RPMI8226 (cell line): ENCODE data around the gene SNTB2.
"Not testable (repeated sequence)": the region's sequence is repeated elsewhere in the genome, so short reads cannot be mapped to it uniquely, and the experiment has no call there.

Experiments
- DNase-seq: peaks from one replicate; pipeline ENCODE4 v3.0.0-alpha.2; 2015

The SNTB2 gene

DNA sequence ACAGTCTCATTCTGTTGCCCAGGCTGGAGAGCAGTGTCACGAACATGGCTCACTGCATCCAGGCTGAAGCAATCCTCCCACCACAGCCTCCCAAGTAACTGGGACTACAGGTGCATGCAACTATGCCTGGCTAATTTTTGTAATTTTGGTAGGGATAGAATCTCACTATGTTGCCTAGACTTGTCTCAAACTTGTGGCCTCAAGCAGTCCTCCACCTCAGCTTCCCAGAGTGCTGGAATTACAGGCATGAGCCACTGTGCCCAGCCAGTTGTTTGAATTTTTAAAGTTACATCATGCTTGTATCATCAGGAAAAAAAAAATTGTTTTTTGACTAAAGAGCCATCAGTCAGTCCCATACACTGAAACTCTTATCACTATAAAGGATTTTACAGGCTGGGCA, 107.1 kb downstream of the SNTB2 start:
- no peak for DNase-seq

DNA sequence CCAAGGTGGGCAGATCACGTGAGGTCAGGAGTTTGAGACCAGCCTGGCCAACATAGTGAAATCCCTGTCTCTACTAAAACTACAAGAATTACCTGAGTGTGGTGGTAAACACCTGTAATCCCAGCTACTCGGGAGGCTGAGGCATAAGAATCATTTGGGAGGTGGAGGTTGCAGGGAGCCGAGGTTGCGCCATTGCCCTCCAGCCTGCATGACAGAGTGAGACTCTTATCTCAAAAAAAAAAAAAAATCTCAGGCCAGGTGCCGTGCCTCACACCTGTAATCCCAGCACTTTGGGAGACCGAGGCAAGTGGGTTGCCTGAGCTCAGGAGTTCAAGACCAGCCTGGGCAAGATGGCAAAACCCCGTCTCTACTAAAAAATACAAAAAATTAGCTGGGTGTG, 109.8 kb downstream of the SNTB2 start:
- DNase-seq = not testable (repeated sequence)

DNA sequence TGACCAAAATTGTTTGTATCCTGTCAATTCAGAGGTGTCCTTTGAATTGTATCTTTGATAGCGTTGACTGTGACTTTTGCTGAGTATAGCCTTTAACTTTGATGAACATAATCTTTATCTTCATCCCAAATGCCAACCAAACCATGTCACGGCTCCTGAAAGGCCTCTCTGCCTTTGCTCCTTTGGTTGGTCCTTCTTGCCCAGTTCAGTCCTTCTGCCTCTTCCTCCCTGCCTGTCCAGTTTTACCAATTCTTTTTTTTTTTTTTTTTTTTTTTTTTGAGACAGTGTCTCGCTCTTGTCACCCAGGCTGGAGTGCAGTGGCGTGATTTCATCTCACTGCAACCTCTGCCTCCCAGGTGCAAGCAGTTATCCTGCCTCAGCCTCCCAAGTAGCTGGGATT, 111.3 kb downstream of the SNTB2 start:
- no peak for DNase-seq

DNA sequence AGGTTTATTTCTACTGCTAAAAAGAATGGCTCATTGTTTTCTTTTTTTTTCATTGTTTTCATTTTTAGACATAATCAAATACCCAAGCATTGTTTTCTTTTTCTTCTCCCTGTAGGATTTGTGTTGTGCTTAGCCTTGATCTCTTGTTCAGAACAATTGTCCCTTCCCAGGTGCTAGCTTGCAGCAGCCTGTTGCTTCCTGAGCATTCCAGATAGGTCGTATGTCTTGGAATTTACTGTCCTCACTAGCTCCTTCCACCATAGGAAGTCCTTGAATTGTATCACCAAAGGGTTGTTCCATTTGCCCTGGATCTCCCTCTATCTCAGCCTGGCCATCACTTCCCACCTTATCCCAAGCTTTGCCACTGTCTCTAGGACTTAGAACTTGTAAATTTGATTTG, 114.2 kb downstream of the SNTB2 start:
- no peak for DNase-seq

DNA sequence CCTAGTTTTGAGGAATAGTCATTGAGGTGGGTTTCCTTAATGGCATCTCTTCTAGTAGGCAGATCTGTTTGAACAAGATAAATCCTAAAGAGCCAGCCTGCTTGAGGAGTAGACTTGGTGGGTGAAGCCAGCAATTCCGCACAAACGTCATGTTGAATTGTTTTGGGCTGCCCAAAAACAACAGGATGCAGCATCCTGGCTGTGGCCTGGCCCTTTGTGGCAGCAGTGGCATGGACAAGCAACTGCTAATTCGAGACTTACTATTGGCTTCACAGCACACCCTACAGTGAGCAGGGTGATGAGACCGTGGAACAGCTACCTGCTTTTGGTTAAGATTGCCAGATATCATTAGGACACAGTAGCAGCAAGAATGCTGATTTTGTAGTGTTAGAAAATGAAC, 114.9 kb downstream of the SNTB2 start:
- DNase-seq = no peak

DNA sequence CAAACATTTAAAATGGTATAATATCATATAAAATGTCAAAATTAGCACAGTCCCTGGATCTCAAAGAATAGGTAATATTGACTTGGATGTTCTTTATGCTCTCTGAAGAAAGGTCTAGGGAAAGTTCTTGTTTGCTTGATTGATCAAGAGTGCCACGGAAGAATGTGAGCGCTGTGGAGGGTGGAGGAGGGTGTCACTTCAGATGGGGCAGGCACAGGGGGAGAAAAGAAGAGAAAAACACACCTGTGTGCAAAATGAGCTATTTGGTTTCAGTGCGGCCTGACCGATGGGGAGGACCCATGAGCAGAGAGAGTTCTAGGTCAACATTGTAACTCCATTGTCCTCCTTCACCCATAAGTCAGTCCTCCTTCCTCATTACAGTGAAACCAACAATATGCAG, 115.3 kb downstream of the SNTB2 start:
- no peak for DNase-seq

DNA sequence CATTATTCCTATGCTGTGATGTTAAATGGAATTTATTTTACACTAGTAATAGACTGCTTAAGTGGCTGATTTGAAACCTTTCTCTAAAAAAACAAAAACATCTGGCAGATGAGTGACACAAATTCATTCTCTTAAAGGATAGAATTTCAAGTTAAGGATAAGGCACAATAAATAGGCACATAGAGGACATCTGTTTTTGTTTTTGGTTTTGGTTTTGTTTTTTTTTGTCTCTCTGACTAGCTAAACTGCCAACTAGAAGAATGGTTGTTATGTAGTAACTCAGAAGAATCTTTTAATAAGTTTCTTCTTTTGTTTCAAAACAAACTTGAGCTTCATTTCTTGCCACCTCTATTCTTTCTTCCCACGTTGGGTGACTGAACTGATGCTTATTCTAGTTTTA, 119.1 kb downstream of the SNTB2 start:
- DNase-seq = no peak

DNA sequence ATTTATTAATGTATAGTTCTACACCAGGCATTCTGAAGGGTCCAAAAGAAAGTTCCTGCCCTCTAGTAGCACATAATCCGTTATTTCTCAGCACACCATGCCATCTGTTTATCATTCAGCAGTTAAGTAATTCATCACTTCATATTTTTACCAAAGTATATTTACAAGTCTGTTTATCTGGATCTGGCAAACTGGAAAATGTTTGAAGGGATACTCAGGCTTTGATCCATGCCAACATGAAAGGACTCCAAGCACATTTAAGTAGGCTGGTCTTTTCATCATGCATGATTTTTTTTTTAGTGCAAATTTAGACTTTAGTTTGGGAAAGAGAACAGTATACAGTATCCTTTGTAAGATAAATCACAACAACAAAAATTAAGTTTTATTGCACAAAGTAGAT, 120.1 kb downstream of the SNTB2 start:
- DNase-seq = no peak

DNA sequence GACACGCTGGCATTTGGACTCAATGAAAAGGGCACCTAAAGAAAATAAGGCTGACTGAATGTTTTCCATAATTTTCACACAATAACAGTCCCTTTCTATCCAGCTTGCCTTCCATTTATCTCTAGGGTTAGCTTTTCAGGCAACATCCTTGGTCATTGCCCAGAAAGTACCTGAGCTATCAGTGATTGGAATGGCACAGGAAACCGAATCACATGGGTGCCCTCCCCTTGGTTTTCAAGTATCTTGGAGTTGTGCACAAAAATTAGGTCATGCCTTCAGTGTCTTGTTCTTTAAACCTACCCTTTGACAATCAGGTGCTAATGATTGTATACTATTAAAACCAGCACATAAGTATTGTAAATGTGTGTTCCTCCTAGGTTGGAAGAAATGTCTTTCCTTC, 120.9 kb downstream of the SNTB2 start:
- no peak for DNase-seq

DNA sequence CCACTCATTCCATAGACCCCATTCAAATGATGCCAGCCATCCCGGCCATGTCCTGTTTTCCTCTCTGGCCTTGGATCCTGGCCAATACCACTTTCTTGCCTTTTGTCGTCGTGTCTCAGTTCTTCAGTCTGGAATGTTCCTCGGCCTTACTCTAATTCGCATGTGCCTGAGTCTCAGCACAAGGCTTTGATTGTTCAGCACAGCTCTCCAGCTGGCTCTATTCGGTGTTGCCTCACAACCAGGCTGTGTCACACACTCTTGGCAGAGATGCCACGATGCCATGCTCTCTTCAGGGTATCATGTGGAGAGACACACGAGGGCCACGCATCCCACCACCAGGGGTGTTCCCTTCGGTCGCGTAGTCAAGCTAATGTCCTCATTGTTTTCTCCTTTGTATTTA, 122.4 kb downstream of the SNTB2 start:
- no peak for DNase-seq

DNA sequence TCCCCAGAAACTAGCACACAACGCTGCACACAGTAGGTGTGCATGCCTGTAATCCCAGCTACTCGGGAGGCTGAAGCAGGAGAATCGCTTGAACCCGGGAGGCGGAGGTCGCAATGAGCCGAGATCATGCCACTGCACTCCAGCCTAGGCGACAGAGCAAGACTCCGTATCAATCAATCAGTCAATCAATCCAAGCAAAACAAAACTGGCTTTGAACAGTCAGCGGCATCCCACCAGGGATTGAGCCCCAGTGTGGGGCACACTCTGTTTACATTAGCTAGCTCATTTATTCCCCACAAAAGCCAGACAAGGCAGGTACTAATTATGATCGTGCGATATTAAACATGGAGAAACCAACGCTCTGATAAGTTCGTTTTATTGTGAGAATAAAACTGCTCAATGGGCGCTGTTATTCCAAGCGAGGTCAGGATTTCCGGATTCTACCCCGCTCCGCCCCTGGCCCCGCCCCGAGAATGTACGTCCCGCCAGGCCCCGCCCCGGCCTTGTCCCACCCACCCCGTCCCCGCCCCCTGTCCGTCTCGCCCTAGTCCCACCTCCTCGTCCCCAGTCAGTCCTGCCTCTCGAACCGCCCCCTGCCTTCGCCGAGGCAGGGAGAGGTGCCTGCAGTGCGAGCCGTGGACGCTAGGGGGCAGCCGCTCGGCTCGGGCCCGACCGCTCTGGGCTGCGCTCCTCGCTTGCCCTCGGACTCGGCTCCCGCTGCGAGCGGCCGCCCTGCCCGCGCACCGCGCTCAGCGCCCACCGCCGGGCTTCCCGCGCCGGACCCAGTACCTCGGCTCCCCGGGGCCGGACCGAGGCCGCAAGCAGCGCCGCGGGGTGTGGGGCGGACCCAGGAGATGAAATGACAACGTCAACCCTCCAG, 123.9 kb downstream of the SNTB2 start, which contains the start of gene VPS4A:
Gene VPS4A, plus strand, starts transcription at position 698 of the 880 bp plus-strand sequence. Its CDS starts 162 bp downstream, at position 860.
- peak; percentile 98 for DNase-seq

DNA sequence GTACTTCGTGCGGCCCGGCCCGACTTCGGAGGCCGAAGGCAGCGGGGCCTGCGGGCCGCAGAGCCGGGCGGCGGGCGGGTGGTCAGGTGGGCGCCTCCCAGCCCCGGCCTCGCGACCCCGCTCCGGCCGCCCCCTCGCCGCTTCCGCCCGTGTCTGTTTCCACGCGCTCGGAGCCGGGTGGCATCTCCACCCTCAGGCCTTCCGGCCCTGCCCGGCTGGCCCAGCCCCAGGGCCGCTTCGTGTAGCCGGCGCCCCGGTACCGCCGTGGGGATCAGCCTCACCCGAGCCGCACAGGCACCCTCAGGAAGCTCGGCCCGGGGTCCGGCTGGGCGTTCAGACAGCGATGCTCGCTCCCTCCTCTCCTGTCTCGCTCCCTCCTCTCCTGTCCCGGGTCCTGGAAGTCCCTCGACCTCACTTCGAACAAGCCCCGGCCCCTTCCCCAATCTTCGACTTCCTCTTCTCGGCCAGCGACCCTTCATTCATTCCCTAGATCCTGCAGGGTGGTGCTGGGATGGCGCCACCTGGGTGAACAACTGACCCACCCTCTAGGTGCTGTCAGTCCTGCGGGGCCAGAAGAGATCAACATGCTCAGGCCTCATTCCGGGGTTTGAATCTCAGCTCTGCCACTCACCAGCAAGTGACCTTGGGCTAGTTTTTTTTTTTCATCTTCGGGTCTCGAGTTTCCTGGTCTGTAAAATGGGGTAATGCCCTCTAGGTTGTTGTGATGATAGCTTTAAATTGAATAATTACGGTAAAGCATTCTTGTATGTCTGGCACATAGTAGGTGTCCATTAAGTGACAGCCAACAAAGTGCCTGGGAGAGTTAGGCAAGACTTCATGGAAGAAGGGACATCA, 124.8 kb downstream of the SNTB2 start:
- DNase-seq = peak; percentile 67

DNA sequence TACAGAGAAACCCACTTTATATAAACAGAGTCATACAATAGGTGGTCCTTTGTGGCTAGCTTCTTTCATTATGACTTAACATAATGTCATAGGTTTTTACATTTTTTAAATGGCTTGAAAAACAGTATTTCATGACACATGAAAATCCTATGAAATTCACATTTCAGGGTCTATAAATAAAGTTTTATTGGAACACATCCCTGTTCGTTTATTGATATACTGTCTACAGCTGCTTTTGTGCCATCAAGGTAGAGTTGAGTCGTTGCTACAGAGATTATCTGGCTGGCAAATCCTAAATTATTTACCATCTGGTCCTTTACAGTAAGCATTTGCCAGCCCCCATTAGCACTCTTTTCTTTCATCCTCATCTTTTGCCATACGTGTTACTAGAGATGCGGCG, 126.5 kb downstream of the SNTB2 start:
- DNase-seq = no peak

DNA sequence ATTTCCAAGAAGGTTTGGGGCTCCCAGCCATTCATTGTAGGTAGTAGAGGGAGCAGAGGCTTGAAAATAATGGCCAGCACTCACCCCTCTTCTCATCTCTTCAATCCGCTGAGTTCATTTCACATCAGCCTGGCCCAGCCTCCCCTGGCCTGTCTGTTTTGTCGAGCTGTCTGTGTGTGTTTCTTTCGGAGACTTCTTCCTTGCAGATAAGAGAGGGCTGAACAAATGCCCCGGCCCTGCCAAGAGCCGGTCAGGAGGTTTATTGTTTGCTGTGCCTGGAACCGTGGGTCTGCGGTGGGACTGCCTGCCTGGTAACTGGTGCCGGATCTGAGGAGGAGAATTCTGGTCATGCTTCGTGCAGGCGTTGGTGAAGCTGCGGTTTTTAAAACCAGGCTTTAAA, 127.6 kb downstream of the SNTB2 start:
- DNase-seq = no peak

DNA sequence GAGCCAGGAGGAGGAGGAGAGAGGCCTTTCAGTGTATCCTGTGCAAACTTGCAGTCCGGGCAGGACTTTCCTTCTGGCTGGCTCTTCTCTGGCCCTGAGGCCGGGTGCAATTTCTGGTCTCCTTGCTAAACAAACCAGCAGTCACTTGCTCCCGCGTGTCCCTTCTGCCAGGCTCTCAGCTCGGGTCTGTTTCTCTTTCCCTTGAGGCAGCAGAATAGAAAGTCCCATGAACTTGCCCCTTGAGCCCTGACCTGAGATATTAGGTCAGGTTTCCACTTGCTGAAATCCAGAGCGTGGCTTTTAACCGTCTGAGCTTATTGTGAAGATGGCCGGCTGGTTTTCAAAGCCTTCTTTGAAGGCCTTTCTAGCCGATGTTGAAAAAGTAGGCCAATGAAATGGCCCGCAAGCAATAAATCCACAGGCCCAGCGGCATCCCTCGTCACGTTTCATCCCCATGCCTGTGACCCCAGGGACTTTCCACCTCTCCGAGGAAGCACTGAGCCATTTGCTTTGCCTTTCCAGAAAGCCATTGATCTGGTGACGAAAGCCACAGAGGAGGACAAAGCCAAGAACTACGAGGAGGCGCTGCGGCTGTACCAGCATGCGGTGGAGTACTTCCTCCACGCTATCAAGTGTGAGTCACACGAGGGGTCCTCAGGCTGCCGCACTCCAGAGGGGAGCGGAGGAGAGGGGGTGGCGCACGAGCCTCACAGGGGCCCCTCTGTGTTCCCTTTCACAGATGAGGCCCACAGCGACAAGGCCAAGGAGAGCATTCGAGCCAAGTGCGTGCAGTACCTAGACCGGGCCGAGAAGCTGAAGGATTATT, 128.7 kb downstream of the SNTB2 start:
- DNase-seq = no peak

DNA sequence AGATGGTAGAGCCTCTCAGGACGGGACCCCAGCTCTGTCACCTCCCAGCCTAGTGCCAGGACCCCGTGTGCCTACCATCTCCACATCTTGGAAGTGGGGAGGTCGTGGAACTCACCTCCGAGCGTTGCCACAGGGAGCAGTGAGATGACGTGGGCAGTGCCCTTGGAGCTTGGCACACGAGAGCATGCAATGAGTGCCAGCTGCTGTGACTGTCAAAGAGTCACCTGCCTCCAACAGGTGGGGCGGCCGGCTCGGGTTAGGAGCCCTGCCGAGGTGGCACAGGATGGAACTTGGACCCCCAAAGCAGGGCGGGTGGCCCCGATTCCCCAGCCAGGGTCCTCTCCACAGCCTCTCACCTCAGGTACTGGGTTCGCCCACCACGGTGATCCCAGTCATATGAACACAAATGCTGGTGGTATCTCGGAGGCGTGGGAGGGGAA, 129.7 kb downstream of the SNTB2 start:
- no peak for DNase-seq

DNA sequence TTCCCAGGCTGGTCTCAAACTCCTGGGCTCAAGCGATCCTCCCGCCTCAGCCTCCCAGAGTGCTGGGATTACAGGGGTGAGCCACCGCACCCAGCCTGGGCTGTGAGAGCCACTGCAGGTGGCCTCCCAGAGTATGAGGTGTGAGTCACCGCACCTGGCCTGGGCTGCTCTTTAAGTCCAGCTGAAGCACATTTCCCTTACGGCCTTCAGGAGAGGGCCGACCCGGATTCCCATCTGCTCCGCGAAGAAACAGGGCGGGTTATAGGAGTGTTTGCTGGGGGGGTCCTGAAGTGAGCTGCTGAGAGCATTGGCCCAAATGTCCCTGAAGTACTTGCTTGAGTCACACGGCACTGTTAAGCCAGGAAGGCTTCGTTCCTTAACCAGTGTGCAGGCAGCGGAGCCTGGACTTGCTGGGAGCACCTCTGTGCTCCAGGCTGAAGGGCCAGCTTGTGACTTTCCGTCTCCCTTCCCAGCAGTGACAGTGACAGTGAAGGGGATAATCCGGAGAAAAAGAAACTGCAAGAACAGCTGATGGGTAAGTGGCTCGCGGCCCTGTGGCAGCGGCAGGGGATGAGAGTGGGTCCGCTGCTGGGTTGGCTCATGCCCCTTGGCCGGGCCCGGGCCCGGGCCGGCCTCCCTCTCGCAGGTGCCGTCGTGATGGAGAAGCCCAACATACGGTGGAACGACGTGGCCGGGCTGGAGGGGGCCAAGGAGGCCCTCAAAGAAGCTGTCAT, 131.4 kb downstream of the SNTB2 start:
- DNase-seq = no peak

DNA sequence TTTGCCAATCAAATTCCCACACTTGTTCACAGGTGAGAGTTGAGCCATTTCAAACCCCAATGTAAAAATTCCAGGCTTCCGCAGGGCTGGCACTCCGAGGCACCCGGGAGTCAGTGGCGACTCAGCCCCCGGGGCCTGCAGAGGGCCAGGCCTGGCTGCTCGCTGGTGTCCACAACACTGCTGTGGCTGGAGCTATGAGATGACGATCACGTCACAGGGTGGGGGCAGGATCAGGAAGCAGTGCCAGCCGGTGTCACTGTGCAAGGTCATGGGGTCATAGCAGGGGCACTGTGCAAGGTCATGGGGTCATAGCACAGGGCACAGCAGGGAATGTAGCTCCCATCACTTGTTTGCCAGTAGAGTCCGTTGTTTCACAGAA, 131.9 kb downstream of the SNTB2 start:
- DNase-seq = no peak

DNA sequence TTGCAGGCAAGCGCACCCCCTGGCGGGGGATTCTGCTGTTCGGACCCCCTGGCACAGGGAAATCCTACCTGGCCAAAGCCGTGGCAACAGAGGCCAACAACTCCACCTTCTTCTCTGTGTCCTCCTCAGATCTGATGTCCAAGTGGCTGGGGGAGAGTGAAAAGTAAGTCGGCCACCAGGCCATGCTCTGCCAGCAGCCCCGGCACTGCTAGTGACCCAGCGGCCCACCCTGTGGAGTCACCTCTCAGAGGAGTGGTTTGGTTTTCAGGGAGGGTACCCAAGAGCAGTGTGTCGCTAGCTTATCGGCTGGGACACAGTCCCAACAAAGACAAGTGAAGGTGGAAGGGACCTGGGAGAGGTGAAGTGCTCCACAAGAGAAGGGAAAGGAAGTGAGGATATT, 132.4 kb downstream of the SNTB2 start:
- DNase-seq = no peak

DNA sequence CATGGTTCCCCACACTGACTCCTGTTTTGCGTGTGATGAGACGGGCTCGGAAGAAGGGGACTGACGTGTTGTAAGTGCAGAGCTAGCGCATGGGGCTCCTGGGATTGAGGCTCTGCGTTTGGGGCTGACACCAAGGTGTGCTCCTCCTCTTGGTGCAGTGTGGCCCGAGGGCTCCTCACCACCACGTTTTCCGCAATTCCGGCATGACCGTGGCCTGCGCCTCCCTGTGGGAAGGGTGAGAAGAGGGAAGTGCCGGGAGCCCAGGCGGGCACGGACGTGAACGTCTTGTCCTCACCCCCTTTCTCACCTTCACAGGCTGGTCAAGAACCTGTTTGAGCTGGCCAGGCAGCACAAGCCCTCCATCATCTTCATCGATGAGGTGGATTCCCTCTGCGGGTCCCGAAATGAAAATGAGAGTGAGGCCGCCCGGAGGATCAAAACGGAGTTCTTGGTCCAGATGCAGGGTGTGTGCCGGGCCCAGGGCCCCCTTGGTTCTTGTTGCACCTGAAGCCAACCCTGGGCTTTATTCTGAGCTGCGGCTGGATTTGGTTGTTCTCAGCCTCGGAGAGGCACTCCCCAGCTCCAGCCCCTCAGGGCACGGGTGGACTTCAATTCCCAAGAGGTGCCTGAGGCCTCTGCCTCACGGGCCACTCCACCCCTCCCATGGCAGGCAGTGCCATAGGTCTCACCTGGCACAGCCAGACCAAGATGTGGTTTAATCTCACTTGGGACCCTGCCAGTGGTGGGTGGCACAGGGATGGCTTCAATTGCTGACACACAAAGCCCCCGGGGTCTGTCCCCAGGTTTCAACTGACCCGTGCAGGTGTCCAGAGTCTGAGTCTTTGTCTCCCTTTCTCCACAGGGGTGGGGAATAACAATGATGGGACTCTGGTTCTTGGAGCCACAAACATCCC, 133.1 kb downstream of the SNTB2 start:
- DNase-seq = no peak

DNA sequence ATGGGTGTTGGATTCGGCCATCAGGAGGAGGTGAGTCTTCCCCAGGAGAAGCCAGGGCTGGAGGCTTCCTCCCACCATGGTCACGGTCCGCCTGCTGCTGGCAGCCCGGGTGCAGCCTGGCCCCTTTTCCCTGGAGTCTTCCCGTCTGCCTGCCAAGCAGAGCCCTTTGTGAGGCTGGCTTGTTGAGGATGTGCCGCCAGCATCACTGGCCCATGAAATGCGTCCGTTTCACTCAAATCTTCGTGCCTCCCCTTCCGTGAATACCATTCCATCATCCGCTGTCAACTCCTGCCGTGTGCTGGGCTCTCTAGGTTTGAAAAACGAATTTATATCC, 133.7 kb downstream of the SNTB2 start:
- DNase-seq = no peak
